Activated CD8-positive, alpha-beta memory T cell treated with anti-CD3 and anti-CD28 coated beads, Interleukin-2, amount 50 U/mL, for 1 hour (primary cell): ENCODE measurements around the gene SPACA4.

Source experiments
- DNase-seq: peaks from one replicate; pipeline ENCODE4 v3.0.0-alpha.2; 2020; ENCODE audit errors: extremely low read depth

SPACA4 gene

GRCh38 chr19:48633148-48634035, 26.9 kb downstream of the SPACA4 start:
- no peak for DNase-seq

- no peak for DNase-seq
These were observed 27.4 kb downstream of the SPACA4 start for GRCh38 chr19:48634036-48634342.

- peak; percentile 77 for DNase-seq
These were observed 28.1 kb downstream of the SPACA4 start for GRCh38 chr19:48634424-48635262.

GRCh38 chr19:48635263-48635965, 28.9 kb downstream of the SPACA4 start:
- no peak for DNase-seq

- DNase-seq: no peak
These were observed 29.7 kb downstream of the SPACA4 start for GRCh38 chr19:48635966-48636858.

- DNase-seq: no peak
These were observed 30.4 kb downstream of the SPACA4 start, which contains the start of gene DBP for GRCh38 chr19:48636859-48637448. DBP (minus strand) TSS chr19:48637379; CDS start chr19:48636994, 385 bp downstream.

GRCh38 chr19:48637449-48637947, 31.0 kb downstream of the SPACA4 start:
- peak; percentile 100 for DNase-seq

- DNase-seq: peak; percentile 73
These were observed 31.6 kb downstream of the SPACA4 start for GRCh38 chr19:48637948-48638830.

GRCh38 chr19:48638831-48639381, 32.4 kb downstream of the SPACA4 start:
- no peak for DNase-seq

GRCh38 chr19:48639483-48640375, 33.2 kb downstream of the SPACA4 start:
- no peak for DNase-seq

GRCh38 chr19:48641850-48642249, 35.3 kb downstream of the SPACA4 start:
- no peak for DNase-seq

GRCh38 chr19:48642862-48643261, 36.3 kb downstream of the SPACA4 start:
- DNase-seq: no peak

- DNase-seq: no peak
These were observed 37.8 kb downstream of the SPACA4 start for GRCh38 chr19:48644355-48644754.

GRCh38 chr19:48644839-48645619, 38.5 kb downstream of the SPACA4 start:
- DNase-seq: peak; percentile 48

- no peak for DNase-seq
These were observed 39.1 kb downstream of the SPACA4 start for GRCh38 chr19:48645620-48646000.

GRCh38 chr19:48646001-48646721, 39.6 kb downstream of the SPACA4 start, which contains the start of gene CA11:
CA11 (minus strand) TSS chr19:48646187; CDS start chr19:48645632, 555 bp downstream.
- DNase-seq: peak; percentile 75
